ENCODE results near the gene EEF1G. TPM values are rescaled to one million over a fixed set of nuclear protein-coding genes. Genes with fewer than 3 reads are reported as not detected.
"Not testable (repeated sequence)": the region's sequence is repeated elsewhere in the genome, so short reads cannot be mapped to it uniquely, and the experiment has no call there.

The EEF1G gene
- total and polyA plus RNA-seq, 9 of the 15 experiments (the other 6 are each of a cell fraction or from before 2014, with no cell fraction given): 985 to 2,349 (median 2,035) TPM

DNA sequence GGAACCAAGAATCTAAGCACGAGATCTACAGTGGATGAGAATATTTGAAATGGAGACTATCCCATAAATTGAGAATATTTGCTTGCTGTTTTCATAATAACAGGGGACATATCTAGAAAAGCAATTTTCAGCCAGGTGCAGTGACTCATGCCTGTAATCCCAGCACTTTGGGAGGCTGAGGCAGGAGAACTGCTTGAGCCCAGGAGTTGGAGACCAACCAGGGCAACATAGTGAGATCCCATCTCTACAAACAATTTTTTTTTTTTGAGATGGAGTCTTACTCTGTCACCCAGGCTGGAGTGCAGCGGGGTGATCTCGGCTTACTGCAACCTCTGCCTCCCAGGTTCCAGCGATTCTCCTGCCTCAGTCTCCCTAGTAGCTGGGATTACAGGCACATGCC, 8.0 kb upstream of the EEF1G start:
- H2AFZ ChIP-seq (ENCODE audit: low read depth, low read length); H3K27ac ChIP-seq (ENCODE audit: extremely low read depth, low read depth, low read length); H3K4me2 ChIP-seq (ENCODE audit: insufficient read depth, low read length); H3K4me1 ChIP-seq (replicated peaks in 1 of 2; ENCODE audit: control insufficient read depth in 2 of 2, insufficient read depth in 2 of 2, low read length in 2 of 2); intact Hi-C loops (cut with micrococcal nuclease); H3K9me1 ChIP-seq (ENCODE audit: control insufficient read depth, insufficient read depth, low read length); H4K20me1 ChIP-seq (replicated peaks; ENCODE audit: control insufficient read depth, insufficient read depth, low read length); H3K27me3 ChIP-seq (ENCODE audit: control insufficient read depth in 2 of 2, insufficient read depth in 2 of 2, low read length in 2 of 2); BruUV-seq (replicated peaks); ATAC-seq; CTCF ChIA-PET (ENCODE audit: low intra/inter-chr PET ratio); DNase-seq (ENCODE audit: extremely low read depth in 1 of 4, low spot score in 3 of 4); FAIRE-seq; H3K4me3 ChIP-seq; in situ Hi-C loops (cut with MboI); H3K9me3 ChIP-seq (replicated peaks; ENCODE audit: control insufficient read depth, insufficient read depth, low read depth, low read length): not testable (repeated sequence)
- Histone ChIP-seq H3K9ac (ENCODE audit: insufficient read depth in 1 of 2, low read depth in 2 of 2, low read length in 2 of 2) (peak overlapping the region in 1 of 2 experiments; percentile 75; a peak in 1 of 4 replicates), H3K79me2 (ENCODE audit: control insufficient read depth, insufficient read depth, low read length) (peaks cover 12% of the 10 kb centered on the region; the same call in 2 of the 3 replicates), H3K36me3 (ENCODE audit: control insufficient read depth, insufficient read depth, low read length) (peaks cover 70% of the 10 kb centered on the region)
- peak; percentile 62 for TF ChIP-seq ZNF121 (CRISPR knock-in tag; conservative IDR thresholded peaks at IDR 0.05)
- POLR2A ChIA-PET: interaction anchor here (4.6 kb wide), 1 partner anchor 7 kb away, joined by 33 read pairs; the partner anchor contains the start of gene EEF1G
- WGBS (ENCODE audit: insufficient coverage, low coverage, missing lambda C conversion rate): 96% methylated on average over 4 of the region's 4 CpGs

DNA sequence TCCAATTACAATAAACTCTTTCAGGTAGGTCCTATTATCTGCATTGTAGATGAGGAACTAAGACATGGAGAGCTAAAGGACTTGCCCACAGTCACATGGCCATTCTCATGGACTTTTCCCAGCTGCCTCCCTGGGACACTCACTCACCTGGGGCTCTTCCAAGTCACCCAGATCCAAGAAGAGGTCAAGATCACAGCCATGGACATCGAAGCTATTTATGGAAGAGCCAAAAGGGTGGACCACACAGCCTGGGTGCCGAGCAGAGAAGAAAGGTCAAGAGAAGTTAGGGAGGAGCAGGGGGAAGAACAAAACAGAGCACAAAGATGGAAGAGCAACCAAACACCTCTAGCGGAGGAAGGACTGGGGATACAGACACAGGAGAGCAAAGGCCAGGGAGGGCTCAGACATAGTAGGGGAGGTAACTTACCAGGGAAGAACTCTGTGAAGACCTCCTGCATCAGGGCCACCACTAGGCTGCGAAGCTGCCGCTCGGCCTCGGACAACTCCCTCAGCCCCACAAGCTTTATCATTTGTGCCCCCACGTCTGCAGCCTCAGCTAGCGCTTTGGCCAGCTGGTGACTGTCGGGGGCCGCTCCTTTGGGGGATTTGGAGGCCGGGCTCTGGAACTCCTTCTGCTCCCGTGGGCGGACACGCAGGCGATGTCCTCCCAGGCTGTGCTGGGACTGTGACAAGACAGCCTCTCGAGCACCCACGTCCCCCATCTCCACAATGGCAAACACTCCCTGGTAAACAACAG, 7.4 kb upstream of the EEF1G start:
- Histone ChIP-seq H4K20me1 (replicated peaks; ENCODE audit: control insufficient read depth, insufficient read depth, low read length) (no peaks in the 10 kb centered on the region), H3K9ac (ENCODE audit: insufficient read depth in 1 of 2, low read depth in 2 of 2, low read length in 2 of 2) (peak overlapping the region in 1 of 2 experiments; percentile 75; a peak in 2 of 4 replicates), H3K4me3 (no peak overlapping the region), H3K4me2 (ENCODE audit: insufficient read depth, low read length) (no peak overlapping the region), H3K36me3 (ENCODE audit: control insufficient read depth, insufficient read depth, low read length) (peaks cover 71% of the 10 kb centered on the region), H3K9me3 (replicated peaks; ENCODE audit: control insufficient read depth, insufficient read depth, low read depth, low read length) (no peaks in the 10 kb centered on the region; the same call in 1 of the 2 replicates), H3K9me1 (ENCODE audit: control insufficient read depth, insufficient read depth, low read length) (no peaks in the 10 kb centered on the region), H3K4me1 (replicated peaks in 1 of 2; ENCODE audit: control insufficient read depth in 2 of 2, insufficient read depth in 2 of 2, low read length in 2 of 2) (peaks cover 0 to 9% of the 10 kb centered on the region in 2 experiments; a peak in 3 of 5 replicates), H3K27me3 (ENCODE audit: control insufficient read depth in 2 of 2, insufficient read depth in 2 of 2, low read length in 2 of 2) (no peaks in the 10 kb centered on the region), H3K79me2 (ENCODE audit: control insufficient read depth, insufficient read depth, low read length) (peaks cover 11% of the 10 kb centered on the region; the same call in 2 of the 3 replicates), H3K27ac (ENCODE audit: extremely low read depth, low read depth, low read length) (no peak overlapping the region; the same call in 2 of the 3 replicates), H2AFZ (ENCODE audit: low read depth, low read length) (no peak overlapping the region)
- in situ Hi-C loops (cut with MboI) (no loop called here), intact Hi-C loops (cut with micrococcal nuclease) (no loop called here)
- DNase-seq (ENCODE audit: extremely low read depth in 1 of 4, low spot score in 3 of 4) (no peak), ATAC-seq (no peak), FAIRE-seq (no peak)
- TF ChIP-seq, protein P1, sequence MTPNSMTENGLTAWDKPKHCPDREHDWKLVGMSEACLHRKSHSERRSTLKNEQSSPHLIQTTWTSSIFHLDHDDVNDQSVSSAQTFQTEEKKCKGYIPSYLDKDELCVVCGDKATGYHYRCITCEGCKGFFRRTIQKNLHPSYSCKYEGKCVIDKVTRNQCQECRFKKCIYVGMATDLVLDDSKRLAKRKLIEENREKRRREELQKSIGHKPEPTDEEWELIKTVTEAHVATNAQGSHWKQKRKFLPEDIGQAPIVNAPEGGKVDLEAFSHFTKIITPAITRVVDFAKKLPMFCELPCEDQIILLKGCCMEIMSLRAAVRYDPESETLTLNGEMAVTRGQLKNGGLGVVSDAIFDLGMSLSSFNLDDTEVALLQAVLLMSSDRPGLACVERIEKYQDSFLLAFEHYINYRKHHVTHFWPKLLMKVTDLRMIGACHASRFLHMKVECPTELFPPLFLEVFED (CRISPR knock-in tag; conservative IDR thresholded peaks at IDR 0.05): no peak
- TF ChIP-seq HNRNPH1 (optimal IDR thresholded peaks at IDR 0.05; ENCODE audit: low read depth, low read length) (no peak), RBFOX2 (IDR thresholded peaks at IDR 0.05; ENCODE audit: low read depth, low read length) (0 out of 2 replicates have a peak, but pooled peaks have one; percentile 22)
- POLR2A ChIA-PET: interaction anchor here (1.2 kb wide), 1 partner anchor 10 kb away, joined by 4 read pairs; the partner anchor contains the start of gene TUT1
- CTCF ChIA-PET (ENCODE audit: low intra/inter-chr PET ratio): no interaction called here
- BruUV-seq (replicated peaks): no TSS peak
- WGBS (ENCODE audit: insufficient coverage, low coverage, missing lambda C conversion rate): 90% methylated on average over 17 of the region's 18 CpGs

All from K562 (cell line).